ENCODE measurements around the gene HCN2.

The HCN2 gene

GRCh38 chr19:655691-656090, 66.0 kb downstream of the HCN2 start:
- no peak for DNase-seq (ENCODE audit: low spot score)
- TF ChIP-seq, protein P1, sequence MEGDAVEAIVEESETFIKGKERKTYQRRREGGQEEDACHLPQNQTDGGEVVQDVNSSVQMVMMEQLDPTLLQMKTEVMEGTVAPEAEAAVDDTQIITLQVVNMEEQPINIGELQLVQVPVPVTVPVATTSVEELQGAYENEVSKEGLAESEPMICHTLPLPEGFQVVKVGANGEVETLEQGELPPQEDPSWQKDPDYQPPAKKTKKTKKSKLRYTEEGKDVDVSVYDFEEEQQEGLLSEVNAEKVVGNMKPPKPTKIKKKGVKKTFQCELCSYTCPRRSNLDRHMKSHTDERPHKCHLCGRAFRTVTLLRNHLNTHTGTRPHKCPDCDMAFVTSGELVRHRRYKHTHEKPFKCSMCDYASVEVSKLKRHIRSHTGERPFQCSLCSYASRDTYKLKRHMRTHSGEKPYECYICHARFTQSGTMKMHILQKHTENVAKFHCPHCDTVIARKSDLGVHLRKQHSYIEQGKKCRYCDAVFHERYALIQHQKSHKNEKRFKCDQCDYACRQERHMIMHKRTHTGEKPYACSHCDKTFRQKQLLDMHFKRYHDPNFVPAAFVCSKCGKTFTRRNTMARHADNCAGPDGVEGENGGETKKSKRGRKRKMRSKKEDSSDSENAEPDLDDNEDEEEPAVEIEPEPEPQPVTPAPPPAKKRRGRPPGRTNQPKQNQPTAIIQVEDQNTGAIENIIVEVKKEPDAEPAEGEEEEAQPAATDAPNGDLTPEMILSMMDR (IDR thresholded peaks at IDR 0.05; ENCODE audit: extremely low read depth, missing control alignments) = no peak

- no peak for DNase-seq (ENCODE audit: low spot score)
- TF ChIP-seq, protein P1 (IDR thresholded peaks at IDR 0.05; ENCODE audit: extremely low read depth, missing control alignments) = no peak
Measured at GRCh38 chr19:656751-657559, 67.3 kb downstream of the HCN2 start.

GRCh38 chr19:657611-658010, 67.9 kb downstream of the HCN2 start:
- TF ChIP-seq, protein P1 (IDR thresholded peaks at IDR 0.05; ENCODE audit: extremely low read depth, missing control alignments) = no peak
- DNase-seq (ENCODE audit: low spot score) = no peak

DNA sequence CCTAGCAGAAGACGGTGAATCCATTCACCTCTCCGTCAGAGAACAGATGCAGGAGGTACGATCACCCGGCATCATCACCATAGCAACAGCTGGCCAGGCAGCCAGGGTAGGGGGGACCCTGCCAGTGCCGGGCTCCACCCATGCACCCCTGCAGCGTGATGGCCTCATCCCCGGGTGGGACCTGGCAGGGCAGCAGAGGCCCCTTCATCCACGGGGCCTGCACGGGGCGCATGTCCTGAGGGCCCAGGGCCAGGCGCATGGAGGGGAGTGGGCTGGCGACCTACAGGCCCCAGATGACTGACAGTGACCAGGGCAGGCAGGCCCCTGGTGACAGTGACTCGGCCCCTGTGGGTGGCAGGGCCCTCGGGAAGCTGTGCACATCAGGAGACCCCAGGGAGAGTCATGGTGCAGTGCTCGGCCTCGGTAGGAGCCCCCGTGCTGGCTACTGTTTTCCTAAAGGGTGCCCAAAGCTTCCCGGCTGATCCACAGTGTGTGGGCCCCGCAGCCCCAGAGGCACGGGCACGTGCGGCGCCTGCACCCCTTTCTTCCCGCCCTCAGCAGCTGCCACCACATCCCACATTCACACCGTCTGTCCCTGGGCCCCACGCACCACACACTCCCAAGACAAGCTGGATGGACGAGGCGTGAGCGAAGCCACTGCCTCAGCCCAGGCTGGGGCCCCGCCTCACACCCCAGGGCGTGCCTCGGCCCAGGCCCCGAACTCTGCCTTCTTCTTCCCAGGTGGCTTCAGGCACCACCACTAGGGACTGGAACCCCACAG, 68.6 kb downstream of the HCN2 start:
- DNase-seq (ENCODE audit: low spot score) = no peak
- TF ChIP-seq, protein P1 (IDR thresholded peaks at IDR 0.05; ENCODE audit: extremely low read depth, missing control alignments) = no peak

- DNase-seq (ENCODE audit: low spot score) = no peak
- TF ChIP-seq, protein P1 (IDR thresholded peaks at IDR 0.05; ENCODE audit: extremely low read depth, missing control alignments) = no peak
Measured at GRCh38 chr19:658916-659839, 69.5 kb downstream of the HCN2 start.

DNA sequence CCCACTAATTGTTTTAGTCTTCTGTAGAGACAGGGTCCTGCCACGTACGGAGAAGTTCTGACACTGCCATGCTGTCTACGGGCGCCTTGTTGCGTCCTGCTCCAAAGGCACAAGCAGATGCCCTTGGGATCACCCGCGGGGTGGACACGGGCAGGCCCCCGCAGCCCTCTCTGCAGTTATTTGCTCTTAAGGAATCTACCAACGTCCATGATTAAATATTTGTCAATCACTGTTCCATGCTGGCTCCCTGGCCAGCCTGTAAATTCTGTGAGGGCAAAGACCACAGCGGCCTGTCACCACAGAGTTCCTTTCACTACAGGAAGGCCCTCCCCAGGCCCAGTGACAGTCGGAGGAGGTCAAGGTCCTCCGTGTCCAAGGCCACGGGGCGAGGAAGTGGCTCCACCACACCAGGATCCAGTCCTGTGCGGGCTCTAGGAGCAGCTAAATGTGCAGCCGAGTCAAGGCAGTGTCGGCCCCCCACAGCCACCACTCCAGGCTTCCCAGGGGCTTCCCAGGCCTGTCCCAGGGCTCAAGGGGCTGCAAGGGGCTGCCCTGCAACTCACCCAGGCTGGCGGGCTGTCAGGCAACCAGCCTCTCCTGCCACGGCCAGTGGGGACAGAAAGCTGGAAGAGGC, 71.2 kb downstream of the HCN2 start:
- no peak for DNase-seq (ENCODE audit: low spot score)
- TF ChIP-seq, protein P1 (IDR thresholded peaks at IDR 0.05; ENCODE audit: extremely low read depth, missing control alignments) = no peak

All from GM20000 (cell line).